Upper lobe of right lung (tissue), 1 donor: ENCODE measurements around the gene YIF1B. TPM values are rescaled to one million over a fixed set of nuclear protein-coding genes. Genes with fewer than 3 reads are reported as not detected.

Experiments
- ATAC-seq: fragments of 200-7000 bp; cut with Tn5 transposase; one replicate; pipeline ENCODE4 v1.9.1; 2020; ENCODE audit warnings: mild to moderate bottlenecking, moderate library complexity
- DNase-seq: peaks from one replicate; pipeline ENCODE4 v3.0.0-alpha.2; 2020
- H3K27ac ChIP-seq: fragments of 200-600 bp; one replicate; pipeline ENCODE4 v1.8.0; 2022
- H3K27me3 ChIP-seq: fragments of 200-600 bp; one replicate; pipeline ENCODE4 v1.8.0; 2022; ENCODE audit warnings: mild to moderate bottlenecking
- H3K36me3 ChIP-seq: fragments of 200-600 bp; one replicate; pipeline ENCODE4 v1.8.0; 2022
- H3K4me1 ChIP-seq: fragments of 200-600 bp; one replicate; pipeline ENCODE4 v1.8.0; 2022
- H3K4me3 ChIP-seq: fragments of 200-600 bp; one replicate; pipeline ENCODE4 v1.8.0; 2022; ENCODE audit warnings: mild to moderate bottlenecking
- H3K9me3 ChIP-seq: fragments of 200-600 bp; one replicate; pipeline ENCODE4 v1.8.0; 2022
- CTCF ChIP-seq: fragments of 200-600 bp; IDR thresholded peaks from one replicate; pipeline ENCODE4 v1.8.0; 2022; ENCODE audit warnings: antibody characterized with exemption
- intact Hi-C: fragments of 100-400 bp; cut with DNase I; formaldehyde crosslinking; loops from one replicate; pipeline ENCODE4 v1.11.0; 2022
- total RNA-seq: library from RNA; stranded (reverse); fragmentation: NEBNext Ultra II Directional; extraction: Animal tissue kit (Norgen Biotek cat#: 25700); gene quantifications from one replicate; pipeline ENCODE4 v1.2.1, GENCODE V29; 2021
- donor health status: DM: no; HTN: yes; CAD: no; lungs with severe emphysema.

Gene YIF1B
- total RNA-seq, 1 donor from 2014 or later, result 37.3 TPM

- no peak for DNase-seq
- ATAC-seq, result no peak
- Histone ChIP-seq H3K27ac (no peak overlapping the region), H3K9me3 (no peaks in the 10 kb centered on the region), H3K36me3 (peaks cover 5% of the 10 kb centered on the region), H3K4me3 (no peak overlapping the region), H3K27me3 (no peaks in the 10 kb centered on the region), H3K4me1 (peaks cover 8% of the 10 kb centered on the region)
- no peak for TF ChIP-seq CTCF
- intact Hi-C loops, result no loop called here
Observed at GRCh38 chr19:38310279-38310670, 5.5 kb downstream of the YIF1B start.

- DNase-seq (no peak), ATAC-seq (no peak)
- Histone ChIP-seq H3K27me3 (no peaks in the 10 kb centered on the region), H3K4me3 (no peak overlapping the region), H3K9me3 (no peaks in the 10 kb centered on the region), H3K36me3 (peaks cover 5% of the 10 kb centered on the region), H3K4me1 (peaks cover 5% of the 10 kb centered on the region), H3K27ac (no peak overlapping the region)
- no peak for TF ChIP-seq CTCF
- intact Hi-C loops, result no loop called here
Observed at GRCh38 chr19:38309615-38310278, 6.0 kb downstream of the YIF1B start.

- H3K36me3 ChIP-seq, result peaks cover 5% of the 10 kb centered on the region
- H3K4me3 ChIP-seq, result no peak overlapping the region
- TF ChIP-seq CTCF, result no peak
- no peaks in the 10 kb centered on the region for H3K9me3 ChIP-seq
- H3K27me3 ChIP-seq, result no peaks in the 10 kb centered on the region
- DNase-seq (no peak), ATAC-seq (no peak)
- H3K27ac ChIP-seq, result no peak overlapping the region
- H3K4me1 ChIP-seq, result peaks cover 10% of the 10 kb centered on the region
- intact Hi-C loops, result no loop called here
Observed at GRCh38 chr19:38308926-38309614, 6.7 kb downstream of the YIF1B start.

DNA sequence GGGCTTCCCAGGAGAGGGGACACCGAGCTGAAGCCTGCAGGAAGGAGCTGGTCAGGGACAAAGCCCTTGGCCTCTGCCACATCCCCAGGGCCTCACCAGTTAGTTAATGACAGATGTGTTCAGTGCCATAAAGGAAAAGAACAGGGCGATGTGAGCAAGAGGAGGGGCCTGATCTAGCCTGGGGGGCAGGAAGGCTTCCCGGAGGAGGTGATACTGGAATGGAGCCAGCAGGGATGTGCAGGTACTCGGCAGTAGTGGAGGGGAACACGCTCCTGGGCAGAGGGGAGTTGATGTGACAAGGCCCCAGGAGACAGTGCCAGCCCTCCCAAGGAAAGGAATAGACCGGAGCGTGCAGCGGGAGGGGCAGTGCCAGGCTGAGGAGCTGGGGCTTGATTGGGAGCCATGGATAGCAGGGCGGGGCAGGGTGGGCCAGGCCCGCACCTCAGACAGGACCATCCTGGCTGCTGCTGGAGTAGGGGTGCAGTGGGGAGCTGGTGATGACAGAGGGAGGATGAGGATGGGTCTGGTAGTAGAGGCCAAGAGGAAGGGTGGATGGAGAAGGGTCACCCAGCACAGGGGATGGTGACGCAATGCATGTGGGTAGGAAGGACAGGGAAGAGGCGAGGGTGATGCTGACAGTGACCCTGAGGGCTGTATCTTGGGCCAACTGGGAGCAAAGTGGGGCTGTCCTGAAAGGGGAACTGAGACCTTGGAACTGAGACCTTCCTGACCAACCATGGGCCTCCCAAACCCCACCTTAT, 7.6 kb downstream of the YIF1B start:
- intact Hi-C loops, result no loop called here
- peaks cover 5% of the 10 kb centered on the region for H3K36me3 ChIP-seq

GRCh38 chr19:38307597-38307996, 8.2 kb downstream of the YIF1B start:
- no peaks in the 10 kb centered on the region for H3K9me3 ChIP-seq
- intact Hi-C loops, result no loop called here
- H3K4me3 ChIP-seq, result no peak overlapping the region
- no peaks in the 10 kb centered on the region for H3K27me3 ChIP-seq
- H3K36me3 ChIP-seq, result peaks cover 5% of the 10 kb centered on the region
- H3K4me1 ChIP-seq, result peaks cover 10% of the 10 kb centered on the region
- TF ChIP-seq CTCF, result no peak
- ATAC-seq, result no peak
- no peak overlapping the region for H3K27ac ChIP-seq
- no peak for DNase-seq

More for the DNA sequence above, 7.6 kb downstream of the YIF1B start:
- ATAC-seq (no peak), DNase-seq (no peak)
- Histone ChIP-seq H3K4me3 (no peak overlapping the region), H3K27me3 (no peaks in the 10 kb centered on the region), H3K9me3 (no peaks in the 10 kb centered on the region), H3K27ac (no peak overlapping the region), H3K4me1 (peaks cover 10% of the 10 kb centered on the region)
- TF ChIP-seq CTCF, result no peak
